ENCODE measurements around the gene MYLK4. TPM values are rescaled to one million over a fixed set of nuclear protein-coding genes. Genes with fewer than 3 reads are reported as not detected.

MYLK4 gene
- total RNA-seq, 1 donor from 2014 or later: 1.2 TPM

- Histone ChIP-seq H3K36me3 (peaks cover 57% of the 10 kb centered on the region), H3K9me3 (replicated peaks) (no peaks in the 10 kb centered on the region), H3K4me3 (no peak overlapping the region), H3K27ac (replicated peaks) (no peak overlapping the region), H3K27me3 (ENCODE audit: low read depth) (no peaks in the 10 kb centered on the region), H3K4me1 (peaks cover 67% of the 10 kb centered on the region)
- TF ChIP-seq CTCF (IDR thresholded peaks at IDR 0.05; ENCODE audit: borderline replicate concordance): no peak
- DNase-seq: no peak
- intact Hi-C loops (cut with micrococcal nuclease): no loop called here
Measured at GRCh38 chr6:2783188-2783963, 32.7 kb upstream of the MYLK4 start.

- Histone ChIP-seq H3K4me3 (no peak overlapping the region), H3K9me3 (replicated peaks) (no peaks in the 10 kb centered on the region), H3K36me3 (peaks cover 57% of the 10 kb centered on the region), H3K27ac (replicated peaks) (no peak overlapping the region), H3K4me1 (peaks cover 73% of the 10 kb centered on the region), H3K27me3 (ENCODE audit: low read depth) (no peaks in the 10 kb centered on the region)
- DNase-seq: no peak
- no peak for TF ChIP-seq CTCF (IDR thresholded peaks at IDR 0.05; ENCODE audit: borderline replicate concordance)
- intact Hi-C loops (cut with micrococcal nuclease): no loop called here
Measured at GRCh38 chr6:2782825-2783187, 32.1 kb upstream of the MYLK4 start.

GRCh38 chr6:2782356-2782708, 31.6 kb upstream of the MYLK4 start:
- Histone ChIP-seq H3K4me3 (no peak overlapping the region), H3K27me3 (ENCODE audit: low read depth) (no peaks in the 10 kb centered on the region), H3K9me3 (replicated peaks) (no peaks in the 10 kb centered on the region), H3K27ac (replicated peaks) (no peak overlapping the region), H3K36me3 (peaks cover 57% of the 10 kb centered on the region), H3K4me1 (peaks cover 77% of the 10 kb centered on the region)
- DNase-seq: no peak
- no peak for TF ChIP-seq CTCF (IDR thresholded peaks at IDR 0.05; ENCODE audit: borderline replicate concordance)
- intact Hi-C loops (cut with micrococcal nuclease): no loop called here

- H3K4me3 ChIP-seq: no peak overlapping the region
- H3K9me3 ChIP-seq (replicated peaks): no peaks in the 10 kb centered on the region
- peaks cover 57% of the 10 kb centered on the region for H3K36me3 ChIP-seq
- intact Hi-C loops (cut with micrococcal nuclease): no loop called here
- H3K27ac ChIP-seq (replicated peaks): no peak overlapping the region
- no peaks in the 10 kb centered on the region for H3K27me3 ChIP-seq (ENCODE audit: low read depth)
- TF ChIP-seq CTCF (IDR thresholded peaks at IDR 0.05; ENCODE audit: borderline replicate concordance): no peak
- no peak for DNase-seq
- peaks cover 81% of the 10 kb centered on the region for H3K4me1 ChIP-seq
Measured at GRCh38 chr6:2781685-2782355, 31.1 kb upstream of the MYLK4 start.

- Histone ChIP-seq H3K4me3 (no peak overlapping the region), H3K36me3 (peaks cover 51% of the 10 kb centered on the region), H3K27ac (replicated peaks) (no peak overlapping the region), H3K27me3 (ENCODE audit: low read depth) (no peaks in the 10 kb centered on the region), H3K4me1 (peaks cover 81% of the 10 kb centered on the region), H3K9me3 (replicated peaks) (no peaks in the 10 kb centered on the region)
- no peak for TF ChIP-seq CTCF (IDR thresholded peaks at IDR 0.05; ENCODE audit: borderline replicate concordance)
- DNase-seq: no peak
- intact Hi-C loops (cut with micrococcal nuclease): no loop called here
Measured at GRCh38 chr6:2780102-2780737, 29.5 kb upstream of the MYLK4 start.
